Activated CD4-positive, alpha-beta T cell treated with anti-CD3 and anti-CD28 coated beads for 24 hours (primary cell): ENCODE results near the gene KLHDC7B.

Experiments used
- DNase-seq, 2 donors: peaks; one replicate each; pipeline ENCODE4 v3.0.0-alpha.2; 2020; ENCODE audit warnings: low read depth in 2 of 2

KLHDC7B gene

GRCh38 chr22:50545522-50546325 lies at the start of gene KLHDC7B:
KLHDC7B (plus strand) TSS chr22:50545899; CDS start chr22:50546244, 345 bp downstream.
- no peak for DNase-seq

- DNase-seq, result no peak
These were observed 48.6 kb upstream of the KLHDC7B start for GRCh38 chr22:50497093-50497492.

- DNase-seq, result peak; percentile 43 to 61
These were observed 47.3 kb upstream of the KLHDC7B start for GRCh38 chr22:50498322-50498890.

GRCh38 chr22:50500452-50500851 lies 45.2 kb upstream of the KLHDC7B start:
- no peak for DNase-seq

DNA sequence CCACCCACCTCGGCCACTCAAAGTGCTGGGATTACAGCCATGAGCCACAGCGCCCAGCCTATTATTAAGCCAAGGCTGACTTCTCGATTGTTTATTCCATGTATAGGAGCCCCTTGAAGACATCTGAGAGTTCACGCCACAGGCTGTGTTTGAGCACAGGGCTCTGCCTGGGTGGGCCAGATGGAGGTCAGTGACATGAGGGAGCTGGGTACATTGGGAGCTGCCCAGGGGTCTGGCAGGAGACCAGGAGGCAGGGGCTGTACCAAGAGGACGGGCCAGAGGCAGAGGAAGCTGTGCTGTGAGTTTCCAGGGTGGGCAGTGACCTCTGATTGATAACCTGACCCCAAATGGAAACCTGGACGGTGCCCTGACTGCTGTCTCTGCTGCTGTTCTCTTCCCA lies 43.6 kb upstream of the KLHDC7B start:
- no peak for DNase-seq

DNA sequence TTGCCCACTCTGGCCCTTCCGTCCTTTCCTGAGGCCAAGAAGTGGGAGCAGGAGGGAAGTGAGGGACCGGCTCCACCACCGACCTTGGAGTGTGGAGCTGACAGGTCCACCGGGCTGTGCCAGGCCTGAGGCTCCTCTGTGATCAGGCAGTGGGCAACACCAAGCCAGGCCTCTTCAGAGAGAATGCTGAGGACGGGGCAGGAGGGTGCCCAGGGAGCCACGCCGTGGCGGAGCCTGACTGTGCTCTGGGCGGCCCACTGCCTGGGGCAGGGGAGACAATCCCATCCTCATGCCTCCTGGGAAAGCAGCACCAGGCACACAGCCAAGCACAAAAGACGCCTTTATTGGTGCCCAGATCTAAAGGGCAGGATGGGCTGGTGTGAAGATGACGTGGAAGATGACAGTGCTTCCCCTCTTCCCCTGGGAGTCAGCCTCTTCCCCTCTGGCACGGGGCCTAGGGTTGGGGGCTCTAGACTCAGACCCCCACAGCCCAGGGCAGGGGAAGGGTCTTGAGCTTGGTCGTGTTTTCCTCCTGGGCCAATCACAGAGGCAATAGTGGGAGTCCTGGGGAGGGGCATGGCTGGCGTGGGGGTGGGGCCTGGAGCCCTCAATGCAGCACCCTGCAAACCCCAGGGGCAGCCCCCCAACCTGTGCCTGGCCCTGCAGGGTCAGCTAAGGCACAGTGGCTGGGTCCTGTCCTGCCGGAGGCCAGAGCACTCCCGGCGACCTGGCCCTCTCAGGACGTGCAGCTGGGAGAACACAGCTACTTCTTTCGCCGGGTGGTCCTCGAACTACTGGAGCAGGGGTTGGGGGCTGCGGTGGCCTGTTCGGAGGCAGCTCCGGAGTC lies 42.8 kb upstream of the KLHDC7B start:
- DNase-seq, result no peak

GRCh38 chr22:50503475-50504145 lies 42.1 kb upstream of the KLHDC7B start:
- DNase-seq, result no peak

DNA sequence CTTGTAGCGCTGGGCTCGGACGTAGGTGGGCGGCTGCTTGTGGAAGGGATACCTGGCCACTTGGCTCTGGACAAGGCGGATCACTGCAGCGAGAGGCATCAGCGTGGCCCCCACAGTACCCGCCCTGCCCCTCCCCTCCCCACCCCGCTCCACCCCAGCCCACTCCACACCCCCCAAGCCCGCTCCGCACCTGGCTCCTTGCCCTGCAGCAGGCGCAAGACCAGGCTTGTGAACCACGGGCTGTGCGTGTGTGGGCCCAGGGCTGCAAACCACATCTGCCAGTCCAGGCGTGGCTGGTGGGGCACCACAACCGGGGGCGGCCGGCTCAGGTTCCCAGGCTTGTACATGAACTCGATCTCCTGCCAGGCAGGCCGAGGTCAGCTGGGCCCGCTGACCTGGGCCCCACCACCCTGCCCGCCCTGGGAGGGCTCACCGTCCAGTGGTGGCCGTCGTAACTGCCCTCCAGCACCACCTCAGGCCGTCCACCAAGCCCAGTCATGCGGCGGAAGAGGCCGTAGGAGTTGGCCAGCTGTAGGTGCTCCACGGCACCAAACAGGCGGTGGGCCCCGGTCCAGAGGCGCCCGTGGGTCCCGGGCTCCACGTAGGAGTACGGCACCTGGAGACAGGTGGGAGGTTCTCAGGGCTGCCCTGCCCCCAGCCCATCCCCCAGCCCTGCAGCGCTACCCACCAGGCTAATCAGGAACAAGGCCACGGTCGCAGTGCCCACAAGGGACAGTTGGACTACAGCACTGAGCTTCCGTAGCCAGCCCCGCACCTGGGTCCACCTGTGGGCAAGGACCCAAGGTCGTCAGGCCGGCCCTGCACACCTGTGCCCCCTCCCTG lies 41.1 kb upstream of the KLHDC7B start:
- no peak for DNase-seq

DNA sequence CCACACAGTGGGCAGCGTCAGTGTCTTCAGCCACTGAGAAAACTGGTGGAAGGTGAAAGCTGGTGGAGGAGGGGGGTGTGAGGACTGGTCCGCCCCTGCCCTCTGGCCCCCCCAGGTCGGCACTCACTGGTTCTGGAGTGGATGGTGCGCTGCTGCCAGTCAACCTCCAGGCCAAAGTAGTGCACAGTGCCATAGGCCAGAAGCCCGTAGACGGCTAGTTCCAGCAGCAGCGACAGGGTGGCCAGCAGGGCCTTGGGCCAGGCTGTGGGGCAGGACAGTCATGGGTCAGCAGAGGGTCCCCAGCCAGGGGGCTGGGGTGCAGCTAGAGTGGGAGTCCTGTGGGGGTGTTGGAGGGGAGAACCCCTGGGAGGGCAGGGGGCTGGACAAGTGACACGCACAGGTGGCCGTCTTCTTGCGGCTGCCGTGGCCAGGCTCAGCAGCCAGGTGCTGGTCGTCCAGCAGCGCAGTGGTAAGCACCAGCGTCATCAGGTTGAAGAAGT lies 40.4 kb upstream of the KLHDC7B start:
- DNase-seq, result no peak

- DNase-seq, result no peak
These were observed 39.7 kb upstream of the KLHDC7B start for GRCh38 chr22:50505776-50506610.

DNA sequence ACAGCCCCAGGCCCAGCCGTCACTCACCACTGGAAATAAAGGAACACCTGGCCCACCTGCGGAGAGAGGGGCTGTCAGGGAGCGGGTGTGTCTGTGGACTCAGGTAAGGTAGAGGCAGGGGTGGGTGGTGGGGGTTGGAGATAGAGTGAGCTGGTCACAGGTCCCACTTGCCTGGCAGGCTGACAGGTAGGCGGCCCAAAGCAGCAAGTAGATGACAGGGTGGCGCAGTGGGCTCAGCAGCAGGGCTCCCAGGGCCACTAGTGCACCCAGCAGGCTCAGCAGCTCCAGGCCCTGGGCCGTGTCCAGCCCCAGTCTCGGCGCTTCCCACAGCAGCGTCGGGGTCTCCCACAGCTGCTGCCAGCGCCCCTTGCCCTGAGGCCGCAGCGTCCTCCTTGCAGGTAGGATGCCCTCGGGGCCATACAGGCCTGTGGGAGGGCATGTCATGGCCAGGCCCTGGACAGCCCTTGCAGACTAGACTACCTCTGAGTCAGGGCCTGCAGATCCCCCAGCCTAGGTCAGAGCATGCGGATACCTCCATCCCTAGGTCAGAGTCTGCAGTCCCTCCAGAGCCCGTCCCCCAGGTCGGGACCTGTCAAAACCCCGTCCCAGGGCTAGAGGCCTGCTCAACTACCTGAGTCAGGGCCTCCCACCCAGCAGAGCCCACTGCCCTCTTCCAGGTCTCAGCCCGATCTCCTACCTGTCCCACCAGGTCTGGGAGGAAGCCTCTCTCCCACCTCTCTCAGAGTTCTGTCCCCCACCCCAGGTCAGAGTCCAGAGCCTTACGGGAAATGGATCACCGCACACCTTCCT lies 38.9 kb upstream of the KLHDC7B start:
- DNase-seq, result no peak

- peak; percentile 93 to 94 for DNase-seq
These were observed 38.2 kb upstream of the KLHDC7B start, which contains the start of gene LMF2 for GRCh38 chr22:50507421-50507990. LMF2 (minus strand) TSS chr22:50507702; CDS start chr22:50507675, 27 bp downstream.

- DNase-seq, result peak in 1 of 2 donors; percentile 97
These were observed 37.5 kb upstream of the KLHDC7B start, which contains the start of gene NCAPH2 for GRCh38 chr22:50507991-50508884. NCAPH2 (plus strand) TSS chr22:50508224; CDS start chr22:50508338, 114 bp downstream.

DNA sequence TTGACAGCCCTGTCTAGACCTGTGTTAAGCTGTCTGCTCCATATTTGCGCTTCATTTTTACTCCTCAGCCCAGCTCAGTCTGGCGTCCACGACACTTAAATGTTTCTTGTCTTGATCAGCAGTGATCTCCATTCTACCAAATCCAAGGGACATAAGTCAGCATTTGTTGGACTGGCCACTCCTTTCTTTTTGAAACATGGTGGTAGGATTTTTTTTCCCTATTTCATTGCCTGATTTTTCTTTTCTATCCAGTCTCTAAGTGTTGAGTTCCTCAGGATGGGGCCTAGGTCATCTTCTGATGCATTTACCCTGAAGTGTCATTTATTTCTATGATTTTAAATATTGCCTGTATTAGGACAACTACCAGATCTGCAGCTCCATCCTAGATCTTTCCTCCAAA lies 36.8 kb upstream of the KLHDC7B start:
- no peak for DNase-seq

DNA sequence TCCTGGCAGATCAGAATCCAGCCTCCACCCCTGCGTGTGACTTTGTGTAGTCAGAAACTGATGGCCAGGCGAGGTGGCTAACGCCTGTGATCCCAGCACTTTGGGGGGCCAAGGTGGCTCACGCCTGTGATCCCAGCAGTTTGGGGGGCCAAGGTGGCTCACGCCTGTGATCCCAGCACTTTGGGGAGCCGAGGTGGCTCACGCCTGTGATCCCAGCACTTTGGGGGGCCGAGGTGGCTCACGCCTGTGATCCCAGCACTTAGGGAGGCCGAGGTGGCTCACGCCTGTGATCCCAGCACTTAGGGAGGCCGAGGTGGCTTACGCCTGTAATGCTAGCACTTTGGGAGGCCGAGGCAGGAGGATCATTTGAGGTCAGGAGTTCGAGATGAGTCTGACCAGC lies 32.5 kb upstream of the KLHDC7B start:
- no peak for DNase-seq

- DNase-seq, result no peak
These were observed 29.6 kb upstream of the KLHDC7B start for GRCh38 chr22:50516068-50516467.

DNA sequence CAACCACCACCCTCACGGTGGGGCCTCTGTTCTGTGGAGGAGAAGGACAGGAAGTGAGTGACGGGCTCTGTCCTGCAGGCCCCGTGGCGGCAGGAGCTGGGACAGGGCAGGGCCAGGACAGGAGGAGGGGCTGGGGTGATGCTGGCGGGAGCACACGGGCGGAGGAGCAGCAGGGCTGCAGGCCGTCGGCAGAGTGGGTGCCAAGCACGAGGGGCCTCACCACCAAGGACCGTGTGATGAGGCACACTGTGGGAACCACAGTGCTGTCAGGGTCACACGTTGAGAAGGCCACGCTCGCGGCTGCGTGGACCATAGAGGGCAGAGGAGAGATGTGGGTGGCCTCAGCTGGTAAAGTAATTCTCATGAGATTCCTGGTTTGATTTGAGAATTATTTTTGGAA lies 28.8 kb upstream of the KLHDC7B start:
- no peak for DNase-seq
